HepG2 (cell line): ENCODE results near the gene KLHL36. TPM values are rescaled to one million over a fixed set of nuclear protein-coding genes. Genes with fewer than 3 reads are reported as not detected.

Experiments used
- AHR ChIP-seq: IDR thresholded peaks from 2 replicates; pipeline ENCODE4 v1.6.1; 2018; ENCODE audit warnings: missing genetic modification reagents, missing compliant biosample characterization
- FOXA3 ChIP-seq: IDR thresholded peaks from 2 replicates; pipeline ENCODE4 v1.6.1; 2016; ENCODE audit warnings: missing genetic modification reagents, missing compliant biosample characterization
- FOXC1 ChIP-seq: sonication (generic); formaldehyde crosslinking; IDR thresholded peaks from 2 replicates; pipeline ENCODE4 v1.8.0; 2022; ENCODE audit warnings: mild to moderate bottlenecking, missing genetic modification reagents, borderline replicate concordance
- GTF3A ChIP-seq: sonication (generic); formaldehyde crosslinking; conservative IDR thresholded peaks from 2 replicates; pipeline ENCODE4 v1.4.0; 2020; ENCODE audit warnings: mild to moderate bottlenecking, missing genetic modification reagents
- MXD4 ChIP-seq: IDR thresholded peaks from 2 replicates; pipeline ENCODE4 v1.6.1; 2016; ENCODE audit warnings: mild to moderate bottlenecking, missing biosample characterization, missing genetic modification reagents
- NFKB2 ChIP-seq: sonication (generic); formaldehyde crosslinking; IDR thresholded peaks from 2 replicates; pipeline ENCODE4 v1.4.0; 2020; ENCODE audit warnings: missing genetic modification reagents, borderline replicate concordance
- PLSCR1 ChIP-seq: sonication (generic); formaldehyde crosslinking; IDR thresholded peaks from 2 replicates; pipeline ENCODE4 v1.5.0; 2020; ENCODE audit warnings: missing genetic modification reagents, mild to moderate bottlenecking, borderline replicate concordance
- THAP9 ChIP-seq: sonication (generic); formaldehyde crosslinking; IDR thresholded peaks from 2 replicates; pipeline ENCODE4; 2020; ENCODE audit warnings: missing genetic modification reagents, mild to moderate bottlenecking, borderline replicate concordance
- ZBTB7A ChIP-seq: sonication (generic); formaldehyde crosslinking; IDR thresholded peaks from 2 replicates; pipeline ENCODE4 v1.8.0; 2022; ENCODE audit warnings: mild to moderate bottlenecking, missing genetic modification reagents
- ZNF18 ChIP-seq: sonication (generic); formaldehyde crosslinking; IDR thresholded peaks from 2 replicates; pipeline ENCODE4 v1.8.0; 2022; ENCODE audit warnings: mild to moderate bottlenecking, missing genetic modification reagents; ENCODE audit not compliant: insufficient replicate concordance
- ZNF224 ChIP-seq: sonication (generic); formaldehyde crosslinking; IDR thresholded peaks from 2 replicates; pipeline ENCODE4 v1.5.0; 2020; ENCODE audit warnings: mild to moderate bottlenecking, missing genetic modification reagents
- ZNF576 ChIP-seq: sonication (generic); formaldehyde crosslinking; IDR thresholded peaks from 2 replicates; pipeline ENCODE4 v1.4.0; 2020; ENCODE audit warnings: mild to moderate bottlenecking, missing genetic modification reagents
- ZNF598 ChIP-seq: sonication (generic); formaldehyde crosslinking; IDR thresholded peaks from 2 replicates; pipeline ENCODE4 v1.5.1; 2020; ENCODE audit warnings: mild to moderate bottlenecking, missing genetic modification reagents, borderline replicate concordance
- ZNF619 ChIP-seq: sonication (generic); formaldehyde crosslinking; IDR thresholded peaks from 2 replicates; pipeline ENCODE4 v1.4.0; 2020; ENCODE audit warnings: mild to moderate bottlenecking, missing genetic modification reagents
- ZSCAN31 ChIP-seq: sonication (generic); formaldehyde crosslinking; IDR thresholded peaks from 2 replicates; pipeline ENCODE4 v1.5.0; 2020; ENCODE audit warnings: low read depth, mild to moderate bottlenecking, missing genetic modification reagents
- polyA plus RNA-seq, 8 experiments: library from polyadenylated mRNA; depleted of rRNA in 3 of 8; stranded (reverse) in 7 of 8; unstranded in 1 of 8; fragments of >200 nt; fragmentation: Illumina TruSeq in 4 of 8; extraction: Trizol in 4 of 8; gene quantifications; 2 replicates each; pipeline versions ENCODE4 v1.2.1 to v1.2.3, GENCODE V29; 2011 to 2016; ENCODE audit warnings: low read depth in 4 of 8, missing spikeins in 1 of 8, mixed read lengths in 1 of 8; ENCODE audit not compliant: insufficient read depth in 1 of 8
- total RNA-seq, 5 experiments: library from RNA; depleted of rRNA; stranded (reverse); fragments of >200 nt; fragmentation: Illumina TruSeq; extraction: Trizol; gene quantifications; 2 replicates each; pipeline ENCODE4 v1.2.3, GENCODE V29; 2016; ENCODE audit warnings: low read depth in 1 of 5
- TF ChIP-seq, protein P1 (sequence below): sonication (generic); formaldehyde crosslinking; IDR thresholded peaks from 2 replicates; pipeline ENCODE4 v1.4.0; 2020; ENCODE audit warnings: missing genetic modification reagents
- TF ChIP-seq, protein P2 (sequence below), 2 experiments: sonication (generic) in 1 of 2; formaldehyde crosslinking in 1 of 2; IDR thresholded peaks; 2 replicates each; pipeline versions ENCODE4 v1.5.1 to v1.6.1; 2011 to 2020; ENCODE audit warnings: borderline replicate concordance in 1 of 2, low read depth in 1 of 2, low read length in 1 of 2, mild to moderate bottlenecking in 1 of 2, missing genetic modification reagents in 1 of 2, moderate library complexity in 1 of 2

KLHL36 gene
- total and polyA plus RNA-seq, 2 of the 13 experiments (the other 11 are each of a cell fraction or from before 2014, with no cell fraction given): 24.3 to 26.0 TPM

GRCh38 chr16:84699147-84699711, 50.9 kb downstream of the KLHL36 start (continued):
- no peak for TF ChIP-seq ZBTB7A (CRISPR knock-in tag)
- TF ChIP-seq GTF3A: 0 out of 2 replicates have a peak, but pooled peaks have one; percentile 21
- no peak; the same call in 1 of the 2 replicates for TF ChIP-seq NFKB2 (CRISPR knock-in tag)
- no peak for TF ChIP-seq FOXC1 (CRISPR knock-in tag)
- peak; percentile 80; the same call in 1 of the 2 replicates for TF ChIP-seq ZNF619 (CRISPR knock-in tag)
- peak; percentile 52; the same call in 1 of the 2 replicates for TF ChIP-seq ZNF224 (CRISPR knock-in tag)
- peak; percentile 83 for TF ChIP-seq THAP9
- TF ChIP-seq, protein P1, sequence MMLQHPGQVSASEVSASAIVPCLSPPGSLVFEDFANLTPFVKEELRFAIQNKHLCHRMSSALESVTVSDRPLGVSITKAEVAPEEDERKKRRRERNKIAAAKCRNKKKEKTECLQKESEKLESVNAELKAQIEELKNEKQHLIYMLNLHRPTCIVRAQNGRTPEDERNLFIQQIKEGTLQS (CRISPR knock-in tag): no peak; the same call in 1 of the 2 replicates
- TF ChIP-seq PLSCR1: no peak
- TF ChIP-seq MXD4: no peak
- TF ChIP-seq ZSCAN31: no peak
- no peak for TF ChIP-seq ZNF18 (CRISPR knock-in tag)
- TF ChIP-seq, protein P2, sequence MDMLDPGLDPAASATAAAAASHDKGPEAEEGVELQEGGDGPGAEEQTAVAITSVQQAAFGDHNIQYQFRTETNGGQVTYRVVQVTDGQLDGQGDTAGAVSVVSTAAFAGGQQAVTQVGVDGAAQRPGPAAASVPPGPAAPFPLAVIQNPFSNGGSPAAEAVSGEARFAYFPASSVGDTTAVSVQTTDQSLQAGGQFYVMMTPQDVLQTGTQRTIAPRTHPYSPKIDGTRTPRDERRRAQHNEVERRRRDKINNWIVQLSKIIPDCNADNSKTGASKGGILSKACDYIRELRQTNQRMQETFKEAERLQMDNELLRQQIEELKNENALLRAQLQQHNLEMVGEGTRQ (IDR thresholded peaks at IDR 0.05; ENCODE audit: low read depth, low read length): no peak
- TF ChIP-seq, protein P2 (CRISPR knock-in tag; IDR thresholded peaks at IDR 0.05; ENCODE audit: borderline replicate concordance): 0 out of 2 replicates have a peak, but pooled peaks have one; percentile 40
- no peak for TF ChIP-seq ZNF576 (CRISPR knock-in tag)
- no peak for TF ChIP-seq AHR (CRISPR knock-in tag)
- no peak; the same call in 1 of the 2 replicates for TF ChIP-seq FOXA3 (CRISPR knock-in tag)
- TF ChIP-seq ZNF598 (CRISPR knock-in tag): peak; percentile 72; the same call in 1 of the 2 replicates
